T1000 (cell line): ENCODE results near the gene ASB13.
A peak's percentile ranks its signal among the peaks of the same experiment; 100 is the strongest.

Experiments
- DNase-seq: peaks from one replicate; lab custom pipeline; 2025; ENCODE audit warnings: mixed read lengths; lab: John Stamatoyannopoulos, UW

The ASB13 gene, protein sequence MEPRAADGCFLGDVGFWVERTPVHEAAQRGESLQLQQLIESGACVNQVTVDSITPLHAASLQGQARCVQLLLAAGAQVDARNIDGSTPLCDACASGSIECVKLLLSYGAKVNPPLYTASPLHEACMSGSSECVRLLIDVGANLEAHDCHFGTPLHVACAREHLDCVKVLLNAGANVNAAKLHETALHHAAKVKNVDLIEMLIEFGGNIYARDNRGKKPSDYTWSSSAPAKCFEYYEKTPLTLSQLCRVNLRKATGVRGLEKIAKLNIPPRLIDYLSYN

DNA sequence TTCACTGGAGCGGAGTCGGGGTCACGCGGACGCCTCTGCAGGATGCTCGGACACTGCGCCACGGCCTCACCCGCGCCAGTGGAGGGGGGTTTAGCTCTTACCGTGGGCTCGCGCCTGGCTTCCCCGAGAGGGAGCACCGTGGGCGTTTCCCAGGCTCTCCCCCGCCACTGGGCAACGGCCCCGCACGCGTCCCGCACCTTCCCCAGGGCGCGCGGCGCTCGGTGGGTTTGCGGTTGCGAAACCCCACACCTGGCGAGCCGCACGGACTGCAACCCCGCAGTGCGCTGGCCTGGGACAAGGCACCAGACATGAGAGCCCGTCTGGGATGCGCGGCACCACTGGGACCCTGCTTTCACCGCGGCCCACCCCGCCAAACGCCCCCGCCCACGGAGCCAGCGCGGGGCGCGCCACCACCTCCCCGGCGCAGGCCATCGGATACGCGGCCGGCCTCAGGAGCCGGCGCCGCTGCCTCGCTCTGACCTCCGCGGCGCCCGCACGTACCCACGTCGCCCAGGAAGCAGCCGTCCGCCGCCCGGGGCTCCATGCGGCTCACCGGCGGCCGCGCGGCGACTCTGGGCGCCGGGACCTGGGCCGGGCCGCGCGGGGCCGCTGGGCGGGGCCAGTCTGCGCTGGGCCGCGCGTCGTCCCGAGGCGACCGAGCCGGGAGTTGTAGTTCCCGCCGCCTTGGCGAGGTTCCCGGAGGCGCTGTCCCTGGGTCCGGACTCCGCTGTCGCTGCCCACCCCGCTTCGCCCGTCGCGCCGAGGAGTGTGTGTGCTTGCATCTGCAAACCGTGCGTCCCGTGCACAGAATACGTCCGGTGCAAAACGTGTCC is at the start of gene ASB13:
ASB13 (minus strand) TSS at position 588 of the 833 bp plus-strand sequence; CDS start at position 544, 44 bp downstream.
- no peak for DNase-seq

DNA sequence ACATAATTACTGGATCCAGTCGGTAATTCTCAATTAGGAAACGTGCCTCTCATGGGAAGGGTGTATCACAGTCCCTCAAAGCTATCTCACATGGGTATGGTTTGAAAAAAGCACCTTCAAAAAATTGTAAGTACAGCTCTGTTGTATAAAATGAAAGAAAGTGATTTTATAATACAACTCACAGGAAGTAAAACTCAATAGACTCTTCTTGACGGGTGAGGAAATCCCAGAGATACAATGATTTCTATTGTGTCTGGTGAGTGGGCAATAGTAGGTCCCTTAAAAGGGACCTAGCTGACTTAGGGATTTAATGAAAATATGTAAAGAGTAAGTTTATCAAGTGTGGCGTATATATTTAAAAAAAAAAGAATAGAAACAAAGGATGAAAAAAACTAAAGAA is 45.2 kb upstream of the ASB13 start:
- DNase-seq = no peak

DNA sequence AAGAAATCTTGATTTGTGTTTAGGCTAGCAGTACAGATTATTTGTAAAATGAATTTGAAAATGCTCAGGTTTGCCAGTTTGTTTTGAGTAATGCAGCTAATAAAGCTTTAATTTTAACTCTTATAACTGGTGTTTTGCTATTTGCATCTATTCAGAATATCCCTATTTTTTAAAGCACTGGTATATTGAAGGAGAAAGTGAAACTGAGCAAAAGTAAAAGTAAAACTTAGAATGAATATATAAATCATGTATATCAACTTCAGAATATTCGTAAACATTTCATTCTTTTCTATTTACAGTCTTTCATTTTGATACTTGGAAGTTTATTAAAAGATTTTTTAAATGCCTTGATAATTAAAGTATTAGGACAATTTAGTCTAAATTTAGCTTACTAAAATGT is 44.5 kb upstream of the ASB13 start:
- no peak for DNase-seq

DNA sequence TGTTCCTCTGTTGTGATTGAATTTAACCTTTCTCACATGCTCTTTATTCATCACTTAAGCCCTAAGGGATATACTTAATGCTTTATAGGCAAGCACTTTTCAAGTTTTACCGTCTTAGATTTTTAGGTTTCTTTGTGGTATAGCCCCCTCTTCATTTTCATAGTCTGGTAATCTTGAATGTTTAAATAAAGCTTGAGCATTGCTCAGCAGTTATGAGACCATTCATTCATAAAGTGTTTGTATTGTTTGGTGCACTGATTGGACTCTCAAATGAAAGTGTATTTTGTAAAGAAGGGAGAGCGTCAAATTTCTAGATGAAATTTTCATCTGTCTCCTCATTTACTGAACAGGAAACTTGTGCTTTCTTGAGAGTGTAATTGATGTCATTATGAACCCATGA is 43.5 kb upstream of the ASB13 start:
- no peak for DNase-seq

DNA sequence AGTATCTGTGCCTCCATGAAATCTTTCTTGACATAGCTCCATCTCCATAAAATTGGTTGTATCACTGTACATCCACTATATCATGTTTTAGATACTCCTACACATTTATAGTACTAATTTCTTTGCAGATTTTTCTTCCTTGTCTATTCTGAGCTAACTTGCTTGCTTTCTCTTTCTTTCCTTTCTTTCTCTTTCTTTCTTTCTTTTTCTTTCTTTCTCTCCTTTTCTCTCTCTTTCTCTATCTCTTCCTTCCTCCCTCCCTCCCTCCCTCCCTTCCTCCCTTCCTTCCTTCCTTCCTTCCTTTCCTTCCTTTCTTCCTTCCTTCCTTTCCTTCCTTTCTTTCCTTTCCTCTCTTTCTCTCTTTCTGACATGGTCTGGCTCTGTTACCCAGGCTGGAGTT is 42.0 kb upstream of the ASB13 start:
- DNase-seq = no peak

DNA sequence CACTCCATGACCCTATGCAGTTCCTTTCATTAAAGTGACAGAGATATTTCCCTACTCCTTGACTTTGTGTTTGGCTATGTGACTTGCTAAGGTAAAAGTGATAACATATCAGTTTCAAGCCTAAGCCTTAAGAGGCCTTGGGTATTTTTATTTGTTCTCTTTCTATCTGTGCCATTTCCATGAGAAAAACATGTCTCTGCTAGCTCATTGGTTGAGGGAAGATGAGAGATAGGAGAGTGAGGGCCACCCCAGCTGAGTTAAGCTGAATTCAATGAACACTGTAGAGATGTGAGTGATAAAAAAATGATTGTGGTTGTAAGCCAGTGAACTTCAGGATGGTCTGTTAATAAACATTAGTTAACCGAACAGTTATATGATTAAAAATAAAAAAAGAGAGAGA is 31.7 kb upstream of the ASB13 start:
- no peak for DNase-seq

DNA sequence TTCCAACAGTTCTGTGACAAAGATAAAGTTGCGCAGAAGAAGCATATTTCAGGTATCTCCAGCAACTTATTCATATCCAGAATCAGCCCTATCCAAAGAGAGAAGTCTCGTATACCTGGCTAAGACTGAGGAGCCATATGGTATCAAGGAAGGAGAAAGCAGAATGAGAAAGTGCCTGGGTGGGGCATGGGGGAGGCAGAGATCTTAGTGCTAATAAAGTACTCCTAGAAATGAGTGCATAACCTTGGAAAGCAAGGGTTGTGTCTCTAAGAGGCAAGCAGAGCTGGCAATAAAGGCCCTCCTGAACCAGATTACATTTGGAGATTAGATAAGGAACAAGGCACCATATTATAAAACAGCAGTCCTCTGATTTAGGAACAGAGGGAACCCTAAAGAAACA is 30.9 kb upstream of the ASB13 start:
- DNase-seq = no peak

DNA sequence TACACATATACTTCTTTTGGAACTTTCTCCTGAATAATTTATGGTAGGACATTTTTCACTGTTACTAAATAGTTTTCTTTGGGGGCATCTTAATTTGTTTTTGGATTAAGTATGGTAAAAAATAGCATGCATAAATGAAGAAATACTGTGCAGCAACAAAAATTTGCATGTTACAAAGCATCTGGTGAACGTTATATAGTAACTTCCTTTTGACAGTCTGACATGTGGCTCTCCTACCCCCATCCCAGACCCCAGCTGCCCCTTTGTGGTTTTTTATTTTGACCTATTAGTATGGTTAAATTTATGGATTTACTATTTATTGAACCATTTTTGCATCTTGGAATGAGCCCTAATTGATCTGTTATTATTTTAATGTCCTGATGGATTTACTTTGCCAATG is 28.2 kb upstream of the ASB13 start:
- DNase-seq = no peak

DNA sequence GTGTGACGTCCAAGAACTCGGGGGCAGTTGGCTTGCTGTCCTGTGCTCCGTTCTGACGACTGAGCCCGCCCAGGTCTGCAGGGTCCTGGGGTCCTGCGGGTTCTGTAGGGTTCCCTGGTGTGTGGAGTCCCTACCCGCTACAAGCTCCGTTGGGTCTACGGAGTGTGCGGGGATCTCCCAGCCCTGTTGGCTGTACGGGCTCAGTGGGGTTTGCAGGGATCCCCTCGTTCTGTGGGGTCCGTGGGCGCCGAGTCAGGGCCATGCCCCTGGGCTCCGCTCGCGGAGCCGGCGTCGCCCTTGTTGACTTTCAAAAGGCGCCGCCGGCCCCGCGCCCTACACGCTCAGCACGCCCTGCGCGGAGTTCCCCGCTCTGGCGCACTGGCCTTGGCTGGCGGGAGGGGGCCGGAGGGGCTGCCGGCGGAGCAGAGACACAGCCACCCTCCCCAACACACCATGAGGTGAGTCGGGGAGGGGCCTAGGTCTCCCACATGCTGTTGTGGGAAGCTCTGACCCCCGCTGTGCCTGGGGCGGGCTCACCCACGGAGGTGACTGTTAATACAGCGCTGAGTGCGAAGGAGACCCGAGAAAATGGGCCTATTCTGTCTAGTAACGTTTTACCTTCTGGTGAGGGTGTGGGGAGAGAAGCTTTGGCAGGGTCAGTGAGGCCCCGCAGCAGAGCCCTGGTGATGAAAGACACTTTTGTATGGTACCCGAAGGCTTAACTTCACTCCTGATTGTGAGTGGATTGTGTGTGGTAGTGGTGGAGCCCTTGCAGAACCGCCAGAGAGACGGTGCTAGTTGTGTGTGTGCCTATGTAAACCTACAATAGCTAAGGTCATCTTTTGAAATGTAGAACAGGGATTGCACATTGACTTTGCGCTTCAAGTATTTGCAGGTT is 26.3 kb upstream of the ASB13 start:
- DNase-seq = no peak

DNA sequence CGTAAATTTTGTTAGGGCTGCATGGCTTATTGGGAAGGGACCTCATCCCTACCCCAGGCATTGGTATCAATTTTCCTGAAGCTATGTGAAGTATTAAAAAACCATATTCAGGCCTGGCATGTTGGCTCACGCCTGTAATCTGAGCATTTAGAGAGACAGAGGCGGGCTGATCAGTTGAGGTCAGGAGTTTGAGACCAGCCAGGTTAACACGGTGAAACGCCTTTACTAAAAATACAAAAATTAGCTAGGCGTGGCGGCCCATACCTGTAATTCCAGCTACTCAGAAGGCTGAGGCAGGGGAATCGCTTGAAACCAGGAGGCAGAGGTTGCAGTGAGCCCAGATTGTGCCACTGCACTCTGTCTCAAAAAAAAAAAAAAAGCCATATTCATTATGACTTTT is 25.4 kb upstream of the ASB13 start:
- no peak for DNase-seq

DNA sequence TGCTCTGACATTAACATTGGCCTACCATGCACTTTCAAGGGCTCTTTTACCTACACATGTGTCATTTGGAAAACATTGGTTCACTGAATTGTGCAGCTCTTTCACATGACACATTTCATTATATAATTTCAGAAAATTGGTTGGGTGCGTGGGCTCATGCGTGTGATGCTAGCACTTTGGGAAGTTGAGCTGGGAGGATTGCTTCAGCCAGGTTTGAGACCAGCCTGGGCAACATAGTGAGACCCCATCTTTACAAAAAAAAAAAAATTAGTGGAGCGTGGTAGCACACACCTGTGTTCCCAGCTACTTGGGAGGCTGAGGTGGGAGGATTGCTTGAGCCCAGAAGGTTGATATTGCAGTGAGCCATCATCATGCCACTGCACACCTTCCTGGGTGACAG is 22.2 kb upstream of the ASB13 start:
- no peak for DNase-seq

DNA sequence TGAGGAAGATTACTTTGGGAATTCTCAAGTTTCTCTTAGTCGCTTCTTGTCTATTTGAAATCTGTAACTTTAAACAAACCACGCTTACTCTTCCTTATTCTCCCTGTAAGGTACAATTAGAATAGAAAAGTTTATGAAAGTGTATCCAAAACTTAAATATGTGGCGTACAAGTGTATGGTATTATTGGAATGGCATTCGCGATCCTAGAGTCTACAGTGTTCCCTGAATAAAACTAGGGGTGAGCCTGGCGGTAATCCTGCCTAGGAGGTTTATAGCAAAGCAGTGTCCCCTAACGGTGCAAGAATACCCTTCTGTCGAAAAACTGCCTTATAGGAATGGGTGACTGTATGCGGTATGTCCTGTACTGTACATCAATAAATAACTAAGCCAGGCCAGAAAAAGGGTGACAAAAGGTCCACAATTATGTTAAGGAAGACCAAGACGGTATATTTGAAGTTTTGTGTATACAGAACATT is 19.4 kb upstream of the ASB13 start:
- no peak for DNase-seq

DNA sequence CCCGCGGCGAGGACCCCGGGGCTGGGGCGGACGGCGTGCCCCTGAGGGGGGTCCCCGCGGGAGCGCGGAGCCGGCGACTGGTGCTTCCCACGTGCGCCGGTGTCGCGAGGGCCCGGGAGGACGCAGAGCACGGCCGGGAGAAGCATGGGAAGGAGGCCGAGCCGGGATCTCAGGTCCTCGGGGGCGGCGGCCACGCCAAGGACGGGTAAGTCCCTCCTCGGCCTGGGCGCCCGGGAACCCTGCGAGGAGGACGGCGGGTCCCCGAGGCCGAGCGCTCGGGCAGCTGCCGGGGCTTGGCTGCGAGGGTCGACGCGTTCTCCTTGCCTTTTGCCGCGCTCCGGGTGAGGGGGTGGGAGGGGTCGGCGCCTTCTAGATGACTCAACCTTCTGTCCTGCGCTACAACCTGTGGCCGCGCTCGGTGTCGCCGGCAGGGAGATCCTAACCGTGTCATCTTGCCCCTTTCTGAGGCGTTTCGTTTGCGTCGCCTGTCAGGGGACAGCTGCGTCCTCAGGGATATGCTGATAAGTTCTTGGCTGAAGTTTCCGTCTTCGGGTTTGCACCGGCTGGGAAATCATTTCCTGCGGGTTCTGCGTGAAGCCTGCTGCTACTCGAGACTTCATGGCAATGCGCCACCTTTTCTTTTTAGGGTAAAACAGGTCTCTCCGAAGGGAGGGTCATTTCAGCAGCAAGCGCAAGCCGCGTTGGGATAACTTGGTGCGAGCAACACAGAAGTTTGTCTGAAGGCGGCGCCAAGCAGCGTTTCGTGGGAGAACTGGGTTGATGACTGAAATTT is 18.8 kb upstream of the ASB13 start:
- DNase-seq = no peak

DNA sequence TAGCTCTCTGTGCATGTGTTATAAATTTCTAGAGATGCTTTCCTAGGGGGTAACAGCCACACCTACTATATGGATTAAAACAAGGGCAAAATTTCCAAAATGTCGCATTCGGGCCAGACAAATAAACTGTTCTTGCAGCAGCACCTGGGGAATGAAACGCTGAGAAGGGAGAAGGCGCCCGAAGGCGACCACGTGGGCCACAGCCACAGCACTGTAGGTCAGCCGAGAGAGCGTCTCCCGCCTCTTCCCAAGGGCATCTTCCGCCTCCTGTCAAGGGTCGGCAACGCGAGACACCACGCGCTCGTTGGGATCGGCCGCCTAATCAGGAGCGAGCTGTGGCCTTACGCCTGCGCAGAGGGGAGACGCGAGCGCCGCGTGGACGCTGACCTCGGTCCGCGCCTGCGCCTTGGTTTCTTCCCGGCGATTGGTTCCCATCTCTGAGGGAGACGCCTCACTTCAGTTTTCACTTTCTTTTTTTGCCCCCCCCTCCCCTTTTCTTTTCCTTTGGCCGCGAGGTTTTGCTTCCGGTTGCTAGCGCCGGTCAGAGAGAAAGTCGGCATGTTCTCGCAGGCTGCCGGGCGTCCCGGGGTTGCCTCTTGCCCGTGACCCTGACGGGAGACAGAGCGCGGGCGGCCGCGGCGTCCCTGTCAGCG is 18.0 kb upstream of the ASB13 start, which contains the start of gene TASOR2:
TASOR2 (plus strand) TSS at position 521 of the 653 bp plus-strand sequence. CDS start 35,805 bp downstream, outside the sequence.
- DNase-seq = peak; percentile 85

DNA sequence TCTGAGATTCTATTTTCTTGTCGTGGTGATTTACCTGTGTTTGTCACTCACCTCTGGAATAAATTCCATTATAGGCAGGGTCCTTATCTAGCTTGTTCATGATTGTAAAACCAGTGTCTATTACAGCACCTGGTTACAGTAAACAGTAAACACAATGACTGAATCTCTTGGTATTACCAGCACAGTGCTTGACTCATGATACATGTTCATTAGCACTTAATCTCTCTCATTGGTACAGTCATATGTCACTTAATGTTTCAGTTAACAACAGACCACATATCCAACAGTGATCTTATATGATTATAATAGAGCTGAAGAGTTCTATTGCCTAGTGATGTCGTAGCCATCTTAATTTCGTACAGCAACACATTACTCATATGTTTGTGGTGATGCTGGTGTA is 16.7 kb upstream of the ASB13 start:
- no peak for DNase-seq

DNA sequence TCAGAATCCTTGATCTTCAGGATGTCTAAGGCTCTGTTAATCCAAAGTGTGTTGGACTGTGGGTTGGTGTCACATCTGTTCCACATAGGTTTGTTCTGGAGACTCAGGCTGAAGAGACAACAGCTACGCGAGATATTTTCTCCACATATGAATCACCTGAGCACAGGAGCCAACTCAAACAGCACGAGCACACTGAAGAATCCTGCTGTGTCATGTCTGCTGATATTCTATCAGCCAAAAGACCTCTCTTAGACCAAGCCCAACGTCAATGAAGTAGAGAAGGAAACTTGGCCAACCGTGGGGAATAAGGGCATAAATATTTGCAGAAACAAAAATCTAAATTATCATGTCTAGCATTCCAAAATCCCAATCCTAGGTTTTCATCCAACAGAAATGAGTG is 15.5 kb upstream of the ASB13 start:
- DNase-seq = no peak

DNA sequence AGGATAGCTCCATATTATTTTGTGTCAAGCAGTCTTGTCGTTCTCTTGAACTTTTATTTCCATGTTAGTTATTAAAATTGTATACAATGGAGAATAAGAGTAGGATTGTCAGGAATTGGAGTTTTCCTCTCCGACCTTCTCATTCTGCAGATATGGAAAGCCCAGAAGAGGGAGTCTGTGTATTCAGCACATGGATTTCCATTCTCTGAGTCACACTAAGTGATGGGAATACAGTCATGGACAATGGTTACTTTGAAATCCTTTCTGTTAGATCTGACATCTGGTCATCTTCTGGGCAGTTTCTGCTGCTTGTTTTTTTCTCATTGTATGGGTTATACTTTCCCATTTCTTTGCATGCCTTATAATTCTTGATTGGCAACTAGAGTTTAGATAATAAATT is 13.2 kb upstream of the ASB13 start:
- no peak for DNase-seq

DNA sequence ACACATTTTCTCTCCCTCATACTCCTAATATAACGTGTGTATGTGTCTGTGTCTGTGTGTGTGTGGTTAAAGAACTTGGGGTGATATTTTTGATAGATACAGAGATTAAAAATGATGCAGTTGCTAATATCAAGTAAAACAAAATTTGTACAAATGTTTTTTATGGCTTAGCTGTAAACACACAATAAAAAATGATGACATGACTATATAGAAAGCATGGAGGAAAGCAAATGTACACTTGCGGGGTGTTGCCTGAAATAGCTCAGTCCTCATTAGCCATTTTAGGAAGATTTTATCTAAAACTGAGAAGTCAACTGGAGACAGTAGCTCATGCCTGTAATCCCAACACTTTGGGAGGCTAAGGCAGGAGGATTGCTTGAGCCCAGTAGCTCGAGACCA is 12.6 kb upstream of the ASB13 start:
- DNase-seq = no peak

DNA sequence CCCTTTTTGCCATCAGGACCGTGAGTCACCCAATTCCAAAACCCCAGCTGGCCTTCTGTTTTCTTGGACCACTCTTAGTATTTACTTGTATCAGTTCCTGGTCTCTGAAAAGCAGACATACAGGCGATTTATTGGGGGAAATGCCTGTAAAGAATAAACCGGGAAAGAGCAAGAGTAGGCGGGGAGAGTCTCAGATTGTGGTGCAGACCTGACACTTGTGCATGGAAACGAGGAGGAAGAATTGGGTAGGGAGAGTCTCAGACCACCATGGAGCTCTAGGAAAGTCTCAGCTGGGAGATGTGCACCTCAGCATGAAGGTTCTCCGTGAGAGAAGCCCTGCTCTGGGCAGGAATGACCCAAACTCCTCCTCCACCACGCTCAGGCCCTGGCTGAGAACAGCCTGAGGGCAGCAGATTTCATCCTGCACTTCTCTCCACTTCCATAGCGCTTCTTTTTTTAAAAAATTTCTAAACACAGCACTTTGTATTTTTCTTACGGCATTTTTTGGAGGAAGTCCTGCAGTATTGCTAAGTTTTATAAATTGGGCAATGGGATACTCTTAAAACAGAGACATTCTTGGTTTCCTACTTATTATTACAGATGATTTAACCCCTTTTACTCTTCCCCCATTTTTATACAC is 12.1 kb upstream of the ASB13 start:
- no peak for DNase-seq

DNA sequence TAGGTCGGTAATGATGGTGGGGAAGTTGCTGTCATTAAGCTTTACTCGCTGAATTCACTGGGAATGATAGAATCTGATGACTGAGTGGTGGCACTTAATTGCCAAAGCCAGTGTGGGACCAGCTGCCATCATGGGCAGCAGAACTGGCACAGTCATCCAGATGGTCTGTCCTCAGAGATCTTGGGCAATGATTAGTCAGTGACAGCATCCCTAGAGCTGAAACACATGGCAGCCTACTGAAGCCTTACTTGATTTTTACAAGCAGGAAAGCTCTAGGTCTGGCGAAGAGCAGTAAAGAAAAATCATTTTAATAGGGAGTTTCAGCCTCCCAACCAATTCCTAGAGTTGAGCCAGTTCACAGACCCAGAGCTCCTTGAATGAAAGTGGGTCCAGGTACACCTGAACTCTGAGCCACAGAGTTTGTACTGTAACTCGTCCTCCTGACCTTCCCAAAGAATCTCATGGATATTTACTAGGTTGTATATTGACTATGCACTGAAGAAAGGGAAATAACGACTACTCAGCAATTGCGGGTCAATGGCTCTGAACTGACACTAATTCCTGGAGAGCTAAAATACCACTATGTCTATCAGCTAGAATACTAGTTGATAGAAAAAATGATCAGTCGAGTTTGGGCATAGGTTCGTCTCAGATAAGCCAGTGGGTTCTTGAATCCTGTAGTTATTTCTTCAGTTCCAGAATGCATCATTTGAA is 4.4 kb upstream of the ASB13 start:
- no peak for DNase-seq
